A204.1 (cell line): Measurements from ENCODE around the gene PARP2.

Experiments used
- FAIRE-seq: peaks from 2 replicates; lab custom pipeline; 2012; peaks lifted over from hg19 to GRCh38; lab: Jason Lieb, UNC

Gene PARP2

DNA sequence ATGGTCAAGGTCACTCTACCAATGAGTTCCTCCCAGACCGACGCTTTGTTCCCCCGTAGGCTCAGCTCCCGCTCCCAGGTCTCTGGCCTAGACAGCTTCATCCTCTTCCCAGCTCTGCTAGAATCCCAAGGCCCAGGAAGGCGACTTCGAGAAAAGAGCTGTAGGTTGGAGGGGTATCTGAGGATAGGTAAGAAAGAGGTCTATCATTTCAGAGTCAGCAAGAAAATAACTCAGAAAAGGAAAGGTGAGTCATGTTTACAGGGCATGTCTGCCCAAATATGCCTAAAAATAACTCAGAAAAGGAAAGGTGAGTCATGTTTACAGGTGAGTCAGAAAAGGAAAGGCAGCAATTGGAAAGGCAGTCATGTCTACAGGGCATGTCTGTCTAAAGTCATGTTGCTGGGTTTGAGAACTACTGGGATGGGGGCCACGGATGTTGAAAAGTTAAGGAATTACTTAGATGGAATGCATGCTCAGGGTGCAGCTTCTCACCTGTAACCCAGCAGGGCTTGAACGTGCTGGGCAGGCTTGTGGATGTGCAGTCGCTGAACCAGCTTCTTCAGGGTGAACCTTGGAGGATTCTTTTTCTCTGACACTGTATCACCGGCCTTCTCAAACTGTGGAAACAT lies 57.6 kb downstream of the PARP2 start:
- no peak for FAIRE-seq

- FAIRE-seq = no peak
Measured at GRCh38 chr14:20403521-20403920, 60.1 kb downstream of the PARP2 start.
